SU-DHL-6 (cell line): Measurements from ENCODE around the gene ZNF490.

Experiments used
- H2AFZ ChIP-seq: fragments of 200-600 bp; sonication (generic); 2 replicates; pipeline ENCODE4 v1.6.1; 2014; ENCODE audit warnings: low read depth, mild to moderate bottlenecking, moderate library complexity, mixed read lengths, antibody characterized with exemption, low read length; ENCODE audit not compliant: severe bottlenecking
- H3F3A ChIP-seq: fragments of 200-600 bp; shearing (Covaris generic); 2 replicates; pipeline ENCODE4 v1.6.0; 2016; ENCODE audit warnings: antibody characterized with exemption, mild to moderate bottlenecking; ENCODE audit not compliant: insufficient read depth
- H3K27ac ChIP-seq: fragments of 200-600 bp; sonication (generic); 2 replicates; pipeline ENCODE4 v1.5.1; 2016; ENCODE audit warnings: low read depth, mild to moderate bottlenecking, low read length, moderate library complexity, mixed read lengths
- H3K27me3 ChIP-seq: fragments of 200-600 bp; sonication (generic), shearing (Covaris generic); 2 replicates; pipeline ENCODE4 v1.6.0; 2014; ENCODE audit warnings: mild to moderate bottlenecking, low read length
- H3K36me3 ChIP-seq: fragments of 200-600 bp; sonication (generic); 2 replicates; pipeline ENCODE4 v1.6.1; 2014; ENCODE audit warnings: mild to moderate bottlenecking, low read length, mixed read lengths
- H3K4me2 ChIP-seq: fragments of 300-600, 200-600 bp; shearing (Covaris generic), sonication (generic); 2 replicates; pipeline ENCODE4 v1.6.0; 2014; ENCODE audit warnings: low read length, low read depth, mild to moderate bottlenecking; ENCODE audit not compliant: poor library complexity, severe bottlenecking
- H3K4me3 ChIP-seq: fragments of 200-600 bp; sonication (generic); 2 replicates; pipeline ENCODE4 v1.5.1; 2014; ENCODE audit warnings: antibody characterized with exemption, low read length, mild to moderate bottlenecking, mixed read lengths; ENCODE audit not compliant: insufficient read depth, poor library complexity, severe bottlenecking
- H3K79me2 ChIP-seq: fragments of 200-600 bp; sonication (generic); 2 replicates; pipeline ENCODE4 v1.6.1; 2014; ENCODE audit warnings: mild to moderate bottlenecking, low read length, moderate library complexity; ENCODE audit not compliant: insufficient read depth
- H3K9ac ChIP-seq: fragments of 200-600 bp; sonication (generic); 2 replicates; pipeline ENCODE4 v1.7.0; 2014; ENCODE audit warnings: mild to moderate bottlenecking, low read length
- H3K9me2 ChIP-seq: fragments of 200-600 bp; sonication (generic); replicated peaks from 2 replicates; pipeline ENCODE4 v1.6.1; 2014; ENCODE audit warnings: low read length; ENCODE audit not compliant: insufficient read depth
- H3K9me3 ChIP-seq: fragments of 200-600 bp; sonication (generic); 2 replicates; pipeline ENCODE4 v1.6.1; 2014; ENCODE audit warnings: low read length, mixed read lengths; ENCODE audit not compliant: insufficient read depth
- H4K20me1 ChIP-seq: fragments of 200-600 bp; sonication (generic); 2 replicates; pipeline ENCODE4 v1.6.1; 2014; ENCODE audit warnings: low read depth, mild to moderate bottlenecking, antibody characterized with exemption, low read length, moderate library complexity, mixed read lengths
- CTCF ChIP-seq: fragments of 200-600 bp; sonication (generic); IDR thresholded peaks from one replicate; pipeline ENCODE4 v1.5.1; 2017; ENCODE audit warnings: antibody characterized with exemption, mild to moderate bottlenecking, low read length, moderate library complexity; ENCODE audit not compliant: insufficient read depth, poor library complexity, severe bottlenecking
- EZH2phosphoT487 ChIP-seq: fragments of 200-600 bp; sonication (generic), shearing (Covaris generic); conservative IDR thresholded peaks from 2 replicates; pipeline ENCODE4 v1.6.1; 2018; ENCODE audit warnings: mild to moderate bottlenecking, antibody characterized with exemption, low read length, moderate library complexity, mixed read lengths

The ZNF490 gene

GRCh38 chr19:12610540-12611360 is at the start of gene ZNF490, which contains the start of gene ZNF791:
Gene ZNF490, minus strand, starts transcription at chr19:12610813. Its CDS starts 133 bp downstream, at chr19:12610680.
Gene ZNF791, plus strand, starts transcription at chr19:12610920. Its CDS starts 160 bp downstream, at chr19:12611080.
- peaks cover 3% of the 10 kb centered on the region; the same call in 1 of the 2 replicates for H3K36me3 ChIP-seq
- peaks cover 23% of the 10 kb centered on the region for H3K79me2 ChIP-seq
- no peaks in the 10 kb centered on the region for H3K27me3 ChIP-seq
- H3K4me3 ChIP-seq, result peak within 1 kb of the TSS; percentile 98
- peak within 1 kb of the TSS; percentile 99 for H3K4me2 ChIP-seq
- H2AFZ ChIP-seq, result peak within 1 kb of the TSS; percentile 72
- peak within 1 kb of the TSS; percentile 78 for H3K27ac ChIP-seq
- peaks cover 16% of the 10 kb centered on the region for H3F3A ChIP-seq
- peaks cover 1% of the 10 kb centered on the region; the same call in 1 of the 2 replicates for H4K20me1 ChIP-seq
- H3K9me3 ChIP-seq, result no peaks in the 10 kb centered on the region
- peak within 1 kb of the TSS; percentile 80 for H3K9ac ChIP-seq
- no peaks in the 10 kb centered on the region for H3K9me2 ChIP-seq
- TF ChIP-seq EZH2phosphoT487 (no peak), CTCF (no peak)

- H3K9me3 ChIP-seq, result no peaks in the 10 kb centered on the region
- H3K4me2 ChIP-seq, result no peak overlapping the region
- H3K79me2 ChIP-seq, result no peaks in the 10 kb centered on the region
- 0 out of 2 replicates have a peak, but pooled peaks cover 10% of the 10 kb centered on the region for H3K36me3 ChIP-seq
- H3K9me2 ChIP-seq, result no peaks in the 10 kb centered on the region
- no peak overlapping the region for H3K4me3 ChIP-seq
- H3K9ac ChIP-seq, result no peak overlapping the region
- H4K20me1 ChIP-seq, result no peaks in the 10 kb centered on the region
- TF ChIP-seq CTCF, result no peak
- TF ChIP-seq EZH2phosphoT487, result no peak
- no peak overlapping the region for H3K27ac ChIP-seq
- no peaks in the 10 kb centered on the region for H3K27me3 ChIP-seq
- H3F3A ChIP-seq, result no peaks in the 10 kb centered on the region
- H2AFZ ChIP-seq, result no peak overlapping the region
Observed at GRCh38 chr19:12657966-12658365, 47.4 kb upstream of the ZNF490 start.

- H3F3A ChIP-seq, result no peaks in the 10 kb centered on the region
- H3K27ac ChIP-seq, result no peak overlapping the region
- H3K27me3 ChIP-seq, result no peaks in the 10 kb centered on the region
- no peaks in the 10 kb centered on the region for H3K9me2 ChIP-seq
- TF ChIP-seq CTCF, result no peak
- no peak for TF ChIP-seq EZH2phosphoT487
- no peaks in the 10 kb centered on the region for H3K9me3 ChIP-seq
- H3K4me3 ChIP-seq, result no peak overlapping the region
- no peak overlapping the region for H3K9ac ChIP-seq
- no peaks in the 10 kb centered on the region for H3K79me2 ChIP-seq
- H4K20me1 ChIP-seq, result no peaks in the 10 kb centered on the region
- no peak overlapping the region for H3K4me2 ChIP-seq
- H2AFZ ChIP-seq, result no peak overlapping the region
- H3K36me3 ChIP-seq, result 0 out of 2 replicates have a peak, but pooled peaks cover 10% of the 10 kb centered on the region
Observed at GRCh38 chr19:12656899-12657571, 46.4 kb upstream of the ZNF490 start.
